ENCODE results near the gene TKT. TPM values are rescaled to one million over a fixed set of nuclear protein-coding genes. Genes with fewer than 3 reads are reported as not detected.

The TKT gene
- total RNA-seq, 1 experiment from 2014 or later: 650 TPM

DNA sequence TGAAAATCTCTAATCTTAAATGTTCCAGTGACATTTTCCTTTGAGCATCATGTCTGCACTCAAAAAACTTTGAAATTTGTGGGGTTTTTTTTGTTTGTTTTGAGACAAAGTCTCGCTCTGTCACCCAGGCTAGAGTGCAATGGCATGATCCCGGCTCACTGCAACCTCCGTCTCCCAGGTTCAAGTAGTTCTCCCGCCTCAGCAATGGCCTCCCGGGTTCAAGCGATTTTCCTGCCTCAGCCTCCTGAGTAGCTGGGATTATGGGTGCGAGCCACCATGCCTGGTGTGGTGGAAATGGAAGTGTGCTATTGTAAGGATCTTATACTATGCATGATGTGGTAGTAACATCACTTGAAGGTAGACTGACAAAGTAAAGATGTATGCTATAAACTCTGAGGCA, 42.5 kb downstream of the TKT start:
- H4K91ac ChIP-seq (ENCODE audit: insufficient read length, low read depth, low read length): no peak overlapping the region
- H2AFZ ChIP-seq (ENCODE audit: low read length): no peak overlapping the region
- TF ChIP-seq, protein P1, sequence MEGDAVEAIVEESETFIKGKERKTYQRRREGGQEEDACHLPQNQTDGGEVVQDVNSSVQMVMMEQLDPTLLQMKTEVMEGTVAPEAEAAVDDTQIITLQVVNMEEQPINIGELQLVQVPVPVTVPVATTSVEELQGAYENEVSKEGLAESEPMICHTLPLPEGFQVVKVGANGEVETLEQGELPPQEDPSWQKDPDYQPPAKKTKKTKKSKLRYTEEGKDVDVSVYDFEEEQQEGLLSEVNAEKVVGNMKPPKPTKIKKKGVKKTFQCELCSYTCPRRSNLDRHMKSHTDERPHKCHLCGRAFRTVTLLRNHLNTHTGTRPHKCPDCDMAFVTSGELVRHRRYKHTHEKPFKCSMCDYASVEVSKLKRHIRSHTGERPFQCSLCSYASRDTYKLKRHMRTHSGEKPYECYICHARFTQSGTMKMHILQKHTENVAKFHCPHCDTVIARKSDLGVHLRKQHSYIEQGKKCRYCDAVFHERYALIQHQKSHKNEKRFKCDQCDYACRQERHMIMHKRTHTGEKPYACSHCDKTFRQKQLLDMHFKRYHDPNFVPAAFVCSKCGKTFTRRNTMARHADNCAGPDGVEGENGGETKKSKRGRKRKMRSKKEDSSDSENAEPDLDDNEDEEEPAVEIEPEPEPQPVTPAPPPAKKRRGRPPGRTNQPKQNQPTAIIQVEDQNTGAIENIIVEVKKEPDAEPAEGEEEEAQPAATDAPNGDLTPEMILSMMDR (conservative IDR thresholded peaks at IDR 0.05): no peak
- no peak overlapping the region for H2BK15ac ChIP-seq (ENCODE audit: low read depth, low read length)
- Mint-ChIP-seq H3K4me3 (no peak overlapping the region), H3K27me3 (ENCODE audit: low read depth) (peaks cover 8% of the 10 kb centered on the region), H3K4me1 (peaks cover 0 to 4% of the 10 kb centered on the region in 2 experiments; a peak in 2 of 4 replicates), H3K36me3 (ENCODE audit: insufficient read depth in 1 of 3, low read depth in 3 of 3) (peaks cover 0 to 2% (median 0%) of the 10 kb centered on the region in 3 experiments; a peak in 1 of 7 replicates), H3K27ac (no peak overlapping the region), H3K9me3 (peaks cover 8 to 9% of the 10 kb centered on the region in 2 experiments)
- no peak for DNase-seq
- H3K79me2 ChIP-seq (ENCODE audit: insufficient read depth, low read length): no peaks in the 10 kb centered on the region
- H3K79me1 ChIP-seq (ENCODE audit: insufficient read depth, low read depth, low read length, poor library complexity, severe bottlenecking): no peaks in the 10 kb centered on the region
- no peak overlapping the region for H4K8ac ChIP-seq (replicated peaks; ENCODE audit: insufficient read length, low read depth, low read length)
- no peak overlapping the region for H2BK20ac ChIP-seq (ENCODE audit: low read depth, low read length, poor library complexity, severe bottlenecking)
- H3K56ac ChIP-seq (ENCODE audit: insufficient read length, low read depth, low read length): no peak overlapping the region
- no peak overlapping the region for H4K5ac ChIP-seq (ENCODE audit: insufficient read length, low read depth, low read length)
- no peak overlapping the region for H3T11ph ChIP-seq (ENCODE audit: low read length)
- no peak overlapping the region for H3K4ac ChIP-seq (ENCODE audit: low read depth, low read length)
- H2BK120ac ChIP-seq (ENCODE audit: low read depth, low read length, poor library complexity, severe bottlenecking): no peak overlapping the region
- no peaks in the 10 kb centered on the region for H3K9me3 ChIP-seq (ENCODE audit: control insufficient read depth, low read depth, low read length)
- H3K27ac ChIP-seq (ENCODE audit: insufficient read length, low read depth, low read length): no peak overlapping the region
- H3K23ac ChIP-seq (ENCODE audit: insufficient read length, low read depth, low read length): no peak overlapping the region
- H3K9ac ChIP-seq (ENCODE audit: extremely low read depth, insufficient read length, low read length): no peak overlapping the region
- H3K27me3 ChIP-seq (ENCODE audit: insufficient read depth, low read length): no peaks in the 10 kb centered on the region
- H3K4me1 ChIP-seq (ENCODE audit: insufficient read depth, low read length): no peaks in the 10 kb centered on the region
- H3K18ac ChIP-seq (ENCODE audit: insufficient read length, low read depth, low read length): no peak overlapping the region
- no peak overlapping the region for H3K4me2 ChIP-seq (ENCODE audit: insufficient read depth, insufficient read length, low read length)
- no peak overlapping the region for H3K14ac ChIP-seq (ENCODE audit: insufficient read depth, low read length)
- H4K20me1 ChIP-seq (ENCODE audit: control insufficient read depth, insufficient read depth, insufficient read length): no peaks in the 10 kb centered on the region
- H3K23me2 ChIP-seq (ENCODE audit: insufficient read length, low read depth, low read length, poor library complexity, severe bottlenecking): no peaks in the 10 kb centered on the region
- no CpG with 5 or more reads among the region's 7 CpGs for WGBS (ENCODE audit: extremely low coverage, insufficient read length, low lambda C conversion rate)
- H2AK5ac ChIP-seq (ENCODE audit: insufficient read length, low read length): no peak overlapping the region
- no peak overlapping the region for H2BK12ac ChIP-seq (ENCODE audit: insufficient read length, low read depth, low read length)
- H2BK5ac ChIP-seq (ENCODE audit: insufficient read length, low read length): no peak overlapping the region
